Cardiac muscle cell (in vitro differentiated cells and primary cell): ENCODE results near the gene LHX4. TPM values are rescaled to one million over a fixed set of nuclear protein-coding genes. Genes with fewer than 3 reads are reported as not detected.

ENCODE experiments used
- DNase-seq, 2 donors: peaks; one replicate each; pipeline versions ENCODE4 v3.0.0 to v3.0.0-alpha.2; 2010 to 2017; ENCODE audit warnings: low read depth in 1 of 2, low spot score in 1 of 2
- H3K27ac ChIP-seq: fragments of 200-600 bp; sonication (generic); 2 replicates; pipeline ENCODE4 v1.5.1; 2016
- H3K27me3 ChIP-seq: fragments of 200-600 bp; sonication (generic); 2 replicates; pipeline ENCODE4 v1.6.0; 2016; ENCODE audit warnings: control low read depth
- H3K36me3 ChIP-seq: fragments of 200-600 bp; sonication (generic); 2 replicates; pipeline ENCODE4 v1.5.1; 2016; ENCODE audit warnings: control low read depth
- H3K4me1 ChIP-seq: fragments of 200-600 bp; sonication (generic); 2 replicates; pipeline ENCODE4 v1.8.1; 2017; ENCODE audit warnings: low read depth, mild to moderate bottlenecking, mixed run types
- H3K4me3 ChIP-seq: fragments of 200-600 bp; sonication (generic); 2 replicates; pipeline ENCODE4 v1.5.1; 2016; ENCODE audit warnings: mild to moderate bottlenecking
- H3K9me3 ChIP-seq: fragments of 200-600 bp; sonication (generic); 2 replicates; pipeline ENCODE4 v1.5.1; 2017; ENCODE audit warnings: low read depth, mild to moderate bottlenecking, control low read depth
- polyA plus RNA-seq: library from polyadenylated mRNA; unstranded; fragments of >200 nt; fragmentation: Nextera tagmentation; extraction: Ambion mirVana; gene quantifications from 2 replicates; pipeline ENCODE4 v1.2.1, GENCODE V29; 2016
- total RNA-seq: library from RNA; depleted of rRNA; stranded (reverse); fragments of >200 nt; gene quantifications from 2 replicates; pipeline ENCODE4 v1.2.3, GENCODE V29; 2016
- TF ChIP-seq, protein P1 (sequence below): IDR thresholded peaks from 2 replicates; pipeline ENCODE4 v1.5.1; 2012; ENCODE audit warnings: low read depth, mild to moderate bottlenecking, low read length

LHX4 gene
- total and polyA plus RNA-seq, 2 experiments from 2014 or later: 0.20 TPM; not detected in 1

- H3K27me3 ChIP-seq: no peaks in the 10 kb centered on the region
- H3K4me1 ChIP-seq: no peaks in the 10 kb centered on the region
- H3K4me3 ChIP-seq: no peak overlapping the region
- no peak for DNase-seq
- H3K36me3 ChIP-seq: no peaks in the 10 kb centered on the region
- H3K9me3 ChIP-seq: no peaks in the 10 kb centered on the region
- TF ChIP-seq, protein P1, sequence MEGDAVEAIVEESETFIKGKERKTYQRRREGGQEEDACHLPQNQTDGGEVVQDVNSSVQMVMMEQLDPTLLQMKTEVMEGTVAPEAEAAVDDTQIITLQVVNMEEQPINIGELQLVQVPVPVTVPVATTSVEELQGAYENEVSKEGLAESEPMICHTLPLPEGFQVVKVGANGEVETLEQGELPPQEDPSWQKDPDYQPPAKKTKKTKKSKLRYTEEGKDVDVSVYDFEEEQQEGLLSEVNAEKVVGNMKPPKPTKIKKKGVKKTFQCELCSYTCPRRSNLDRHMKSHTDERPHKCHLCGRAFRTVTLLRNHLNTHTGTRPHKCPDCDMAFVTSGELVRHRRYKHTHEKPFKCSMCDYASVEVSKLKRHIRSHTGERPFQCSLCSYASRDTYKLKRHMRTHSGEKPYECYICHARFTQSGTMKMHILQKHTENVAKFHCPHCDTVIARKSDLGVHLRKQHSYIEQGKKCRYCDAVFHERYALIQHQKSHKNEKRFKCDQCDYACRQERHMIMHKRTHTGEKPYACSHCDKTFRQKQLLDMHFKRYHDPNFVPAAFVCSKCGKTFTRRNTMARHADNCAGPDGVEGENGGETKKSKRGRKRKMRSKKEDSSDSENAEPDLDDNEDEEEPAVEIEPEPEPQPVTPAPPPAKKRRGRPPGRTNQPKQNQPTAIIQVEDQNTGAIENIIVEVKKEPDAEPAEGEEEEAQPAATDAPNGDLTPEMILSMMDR: no peak
- H3K27ac ChIP-seq: no peak overlapping the region
Observed at GRCh38 chr1:180255536-180256340, 25.7 kb downstream of the LHX4 start.

DNA sequence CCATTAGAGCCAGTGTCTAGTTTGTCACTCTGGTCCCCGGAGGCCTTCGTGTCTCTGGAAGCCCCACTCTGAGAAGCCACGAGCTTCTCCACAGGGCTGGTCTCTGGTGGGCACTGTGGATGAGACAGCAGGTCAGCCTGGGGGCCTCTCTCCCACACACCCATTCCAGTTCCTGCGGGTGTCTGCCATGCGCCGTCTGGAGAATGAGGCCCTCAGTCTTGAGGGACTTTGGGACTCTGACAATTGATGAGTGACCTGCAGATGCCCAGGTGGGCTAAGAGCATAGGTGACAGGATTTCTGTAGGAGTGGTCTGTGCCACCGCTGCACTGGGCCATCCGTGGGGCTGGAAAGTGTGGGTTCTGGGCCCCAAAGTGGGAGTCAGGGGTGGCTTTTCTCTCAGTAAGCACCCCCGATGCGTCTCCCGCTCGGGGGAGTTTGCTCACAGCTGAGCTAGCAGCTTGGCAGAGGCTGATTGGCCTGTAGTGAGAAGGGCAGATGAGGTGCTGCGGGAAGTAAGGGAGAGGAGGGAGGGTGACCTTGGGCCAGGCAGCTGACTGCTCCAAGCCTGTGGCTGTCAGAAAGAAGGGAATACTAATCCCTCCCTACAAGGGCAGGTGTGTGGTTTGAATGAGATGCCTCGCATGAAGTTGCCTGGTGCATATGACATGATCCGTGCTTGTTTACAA, 26.4 kb downstream of the LHX4 start:
- H3K27ac ChIP-seq: no peak overlapping the region
- TF ChIP-seq, protein P1: no peak
- no peaks in the 10 kb centered on the region for H3K36me3 ChIP-seq
- DNase-seq: no peak
- H3K27me3 ChIP-seq: no peaks in the 10 kb centered on the region
- H3K4me3 ChIP-seq: no peak overlapping the region
- H3K4me1 ChIP-seq: no peaks in the 10 kb centered on the region
- H3K9me3 ChIP-seq: no peaks in the 10 kb centered on the region

- DNase-seq: no peak
- TF ChIP-seq, protein P1: no peak
- no peak overlapping the region for H3K27ac ChIP-seq
- no peaks in the 10 kb centered on the region for H3K36me3 ChIP-seq
- no peaks in the 10 kb centered on the region for H3K9me3 ChIP-seq
- no peaks in the 10 kb centered on the region for H3K4me1 ChIP-seq
- H3K4me3 ChIP-seq: no peak overlapping the region
- H3K27me3 ChIP-seq: no peaks in the 10 kb centered on the region
Observed at GRCh38 chr1:180257028-180257386, 26.9 kb downstream of the LHX4 start.

DNA sequence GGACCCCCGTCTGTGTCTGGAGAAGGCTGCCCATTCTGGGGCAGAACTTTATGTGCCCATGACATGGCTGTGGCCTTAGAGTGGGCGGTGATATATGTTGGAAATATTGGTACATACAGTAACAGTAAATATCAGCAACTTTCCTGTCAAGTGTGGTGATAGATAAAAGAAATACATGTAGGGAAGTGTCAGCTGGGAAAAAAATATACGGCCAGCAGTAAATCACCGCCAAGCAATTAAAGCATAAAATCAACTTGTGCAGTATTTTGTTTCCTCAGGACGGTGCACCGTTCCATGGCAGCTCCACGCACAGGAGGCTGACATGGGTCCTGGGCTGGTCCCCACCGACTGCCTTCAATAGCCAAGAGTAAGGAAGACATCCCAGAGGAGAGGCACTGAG, 27.4 kb downstream of the LHX4 start:
- no peaks in the 10 kb centered on the region for H3K4me1 ChIP-seq
- no peak overlapping the region for H3K4me3 ChIP-seq
- no peak for DNase-seq
- H3K9me3 ChIP-seq: no peaks in the 10 kb centered on the region
- H3K27ac ChIP-seq: no peak overlapping the region
- no peaks in the 10 kb centered on the region for H3K27me3 ChIP-seq
- TF ChIP-seq, protein P1: no peak
- H3K36me3 ChIP-seq: no peaks in the 10 kb centered on the region

GRCh38 chr1:180258290-180258689, 28.2 kb downstream of the LHX4 start:
- H3K27ac ChIP-seq: no peak overlapping the region
- no peaks in the 10 kb centered on the region for H3K9me3 ChIP-seq

More at GRCh38 chr1:180258290-180258689, 28.2 kb downstream of the LHX4 start:
- Histone ChIP-seq H3K27me3 (no peaks in the 10 kb centered on the region), H3K4me1 (no peaks in the 10 kb centered on the region), H3K36me3 (no peaks in the 10 kb centered on the region), H3K4me3 (no peak overlapping the region)
- TF ChIP-seq, protein P1: no peak
- no peak for DNase-seq
